NCI-H82 (cell line): ENCODE measurements around the gene ZNF253.
"Not testable (repeated sequence)": the region's sequence is repeated elsewhere in the genome, so short reads cannot be mapped to it uniquely, and the experiment has no call there.

ENCODE experiments used
- DNase-seq: peaks from one replicate; lab custom pipeline; 2025; lab: John Stamatoyannopoulos, UW

ZNF253 gene

GRCh38 chr19:19900139-19900728 is 34.6 kb downstream of the ZNF253 start:
- peak; percentile 61 for DNase-seq

- DNase-seq = peak; percentile 99
Observed at GRCh38 chr19:19900729-19901444, 35.2 kb downstream of the ZNF253 start, which contains the start of gene ZNF93. TSS of gene ZNF93 (plus strand) at chr19:19900946. CDS start at chr19:19901089, 143 bp downstream.

GRCh38 chr19:19907551-19907950 is 41.9 kb downstream of the ZNF253 start:
- DNase-seq = not testable (repeated sequence)

- no peak for DNase-seq
Observed at GRCh38 chr19:19909654-19910053, 44.0 kb downstream of the ZNF253 start.

- no peak for DNase-seq
Observed at GRCh38 chr19:19911150-19911549, 45.5 kb downstream of the ZNF253 start.

- no peak for DNase-seq
Observed at GRCh38 chr19:19914596-19914995, 48.9 kb downstream of the ZNF253 start.

- peak; percentile 59 for DNase-seq
Observed at GRCh38 chr19:19930417-19930816, 64.7 kb downstream of the ZNF253 start.

- not testable (repeated sequence) for DNase-seq
Observed at GRCh38 chr19:19933432-19934314, 68.0 kb downstream of the ZNF253 start.

- no peak for DNase-seq
Observed at GRCh38 chr19:19937403-19937802, 71.7 kb downstream of the ZNF253 start.

GRCh38 chr19:19938449-19938848 is 72.8 kb downstream of the ZNF253 start:
- no peak for DNase-seq

GRCh38 chr19:19943848-19944582 is 78.3 kb downstream of the ZNF253 start:
- no peak for DNase-seq
